Measurements from ENCODE around the gene PTPRN2.

Gene PTPRN2

DNA sequence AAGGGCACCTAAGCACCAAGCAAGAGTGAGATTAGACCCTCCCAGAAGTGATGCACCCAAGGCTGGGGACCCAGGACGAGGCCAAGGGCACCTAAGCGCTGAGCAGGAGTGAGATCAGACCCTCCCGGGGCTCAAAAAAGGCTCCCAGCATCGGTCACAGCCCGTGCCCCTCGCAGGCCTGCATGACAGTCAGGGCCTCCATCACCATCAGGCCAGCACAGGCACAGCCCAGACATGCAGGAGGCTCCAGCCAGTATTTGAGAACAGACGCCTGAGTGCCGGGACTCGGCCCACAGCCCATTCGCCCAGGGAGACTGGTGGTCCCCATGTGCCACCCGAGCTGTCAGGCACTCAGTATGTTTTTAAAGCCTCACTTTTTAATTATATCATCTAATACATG is 595.9 kb downstream of the PTPRN2 start:
- H3K4me3 ChIP-seq (ENCODE audit: low read depth, low read length): no peak overlapping the region
- no peak for TF ChIP-seq MYC (IDR thresholded peaks at IDR 0.05; ENCODE audit: low read depth, low read length)
- DNase-seq (ENCODE audit: low read depth): no peak

DNA sequence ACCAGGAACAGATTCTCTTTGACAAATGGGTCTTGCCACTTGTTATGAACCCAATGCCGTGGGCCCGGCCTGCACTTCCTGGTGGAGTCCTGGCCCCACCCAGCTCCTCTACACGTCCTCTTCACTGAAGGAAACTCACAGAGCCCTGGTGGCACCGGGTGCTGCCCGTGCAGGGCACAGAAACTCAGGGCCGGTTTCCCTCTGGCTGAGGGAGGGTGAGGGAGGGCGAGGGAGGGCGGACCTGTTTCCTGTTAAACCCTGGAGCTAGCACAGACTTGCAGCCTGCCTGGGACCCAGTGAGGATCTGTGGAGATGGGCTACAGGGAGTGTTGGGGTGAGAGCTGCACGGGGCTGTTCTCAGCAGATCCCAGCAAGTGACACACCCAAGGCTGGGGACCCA is 596.3 kb downstream of the PTPRN2 start:
- H3K4me3 ChIP-seq (ENCODE audit: low read depth, low read length): no peak overlapping the region
- no peak for DNase-seq (ENCODE audit: low read depth)
- TF ChIP-seq CTCF (IDR thresholded peaks at IDR 0.05; ENCODE audit: low read depth, low read length) (no peak), POLR2A (IDR thresholded peaks at IDR 0.05; ENCODE audit: extremely low read depth, insufficient read length) (no peak), MYC (IDR thresholded peaks at IDR 0.05; ENCODE audit: low read depth, low read length) (no peak), MAX (IDR thresholded peaks at IDR 0.05; ENCODE audit: low read depth, low read length) (no peak)

DNA sequence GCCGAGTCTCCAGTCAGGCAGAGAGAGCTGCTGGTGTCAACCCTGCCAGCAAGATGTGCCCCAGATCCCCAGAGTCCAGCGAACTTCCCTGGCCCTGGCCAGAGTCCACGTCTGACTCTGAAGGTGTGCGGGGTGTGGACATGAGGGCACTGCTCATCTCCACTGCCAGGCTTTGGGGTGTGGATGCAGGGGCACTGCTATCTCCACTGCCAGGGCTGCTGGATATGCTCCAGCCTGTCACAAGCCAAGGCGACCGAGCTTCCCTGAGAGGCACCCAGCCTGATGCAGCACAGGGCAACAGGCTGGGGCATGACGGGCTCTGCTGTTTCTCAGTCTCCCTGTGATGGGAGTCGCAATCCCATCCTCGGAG is 596.8 kb downstream of the PTPRN2 start:
- H3K4me3 ChIP-seq (ENCODE audit: low read depth, low read length): no peak overlapping the region
- no peak for TF ChIP-seq MAX (IDR thresholded peaks at IDR 0.05; ENCODE audit: low read depth, low read length)
- TF ChIP-seq CTCF (IDR thresholded peaks at IDR 0.05; ENCODE audit: low read depth, low read length): no peak
- TF ChIP-seq MYC (IDR thresholded peaks at IDR 0.05; ENCODE audit: low read depth, low read length): no peak
- TF ChIP-seq POLR2A (IDR thresholded peaks at IDR 0.05; ENCODE audit: extremely low read depth, insufficient read length): no peak
- DNase-seq (ENCODE audit: low read depth): no peak

- TF ChIP-seq POLR2A (IDR thresholded peaks at IDR 0.05; ENCODE audit: extremely low read depth, insufficient read length) (no peak), MYC (IDR thresholded peaks at IDR 0.05; ENCODE audit: low read depth, low read length) (no peak), CTCF (IDR thresholded peaks at IDR 0.05; ENCODE audit: low read depth, low read length) (no peak), MAX (IDR thresholded peaks at IDR 0.05; ENCODE audit: low read depth, low read length) (no peak)
- no peak for DNase-seq (ENCODE audit: low read depth)
- H3K4me3 ChIP-seq (ENCODE audit: low read depth, low read length): no peak overlapping the region
These were observed 597.3 kb downstream of the PTPRN2 start for GRCh38 chr7:157990226-157990880.

DNA sequence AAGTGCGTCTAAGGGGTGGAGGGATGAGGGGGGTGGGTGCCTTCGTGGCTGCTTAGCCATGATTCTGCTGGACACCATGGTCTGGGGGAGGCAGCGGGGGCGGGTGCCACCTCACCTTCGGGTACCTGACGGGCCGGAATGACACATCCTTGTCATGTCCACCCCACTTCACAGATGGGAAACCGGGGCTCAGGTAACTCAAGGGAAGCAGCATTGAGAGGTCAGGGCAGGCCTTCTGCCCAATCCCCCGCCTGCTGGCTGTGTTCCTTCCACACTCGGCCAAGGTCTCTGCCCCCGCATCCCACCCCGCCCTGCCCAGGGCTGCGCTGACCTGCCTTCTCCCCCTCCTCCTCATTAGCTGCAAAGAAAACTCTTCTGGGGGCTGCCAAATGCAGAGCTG is 598.0 kb downstream of the PTPRN2 start:
- TF ChIP-seq CTCF (IDR thresholded peaks at IDR 0.05; ENCODE audit: low read depth, low read length) (no peak), POLR2A (IDR thresholded peaks at IDR 0.05; ENCODE audit: extremely low read depth, insufficient read length) (no peak), MAX (IDR thresholded peaks at IDR 0.05; ENCODE audit: low read depth, low read length) (no peak), MYC (IDR thresholded peaks at IDR 0.05; ENCODE audit: low read depth, low read length) (no peak)
- no peak overlapping the region for H3K4me3 ChIP-seq (ENCODE audit: low read depth, low read length)
- no peak for DNase-seq (ENCODE audit: low read depth)

- no peak for DNase-seq (ENCODE audit: low read depth)
- TF ChIP-seq POLR2A (IDR thresholded peaks at IDR 0.05; ENCODE audit: extremely low read depth, insufficient read length) (no peak), MYC (IDR thresholded peaks at IDR 0.05; ENCODE audit: low read depth, low read length) (no peak), MAX (IDR thresholded peaks at IDR 0.05; ENCODE audit: low read depth, low read length) (no peak), CTCF (IDR thresholded peaks at IDR 0.05; ENCODE audit: low read depth, low read length) (no peak)
- no peak overlapping the region for H3K4me3 ChIP-seq (ENCODE audit: low read depth, low read length)
These were observed 599.7 kb downstream of the PTPRN2 start for GRCh38 chr7:157987906-157988305.
